Measurements from ENCODE around the gene NFKBIE. TPM values are rescaled to one million over a fixed set of nuclear protein-coding genes. Genes with fewer than 3 reads are reported as not detected.

NFKBIE gene
- total and polyA plus RNA-seq, 9 of the 15 experiments (the other 6 are each of a cell fraction or from before 2014, with no cell fraction given) = 2.1 to 16.4 (median 11.7) TPM

DNA sequence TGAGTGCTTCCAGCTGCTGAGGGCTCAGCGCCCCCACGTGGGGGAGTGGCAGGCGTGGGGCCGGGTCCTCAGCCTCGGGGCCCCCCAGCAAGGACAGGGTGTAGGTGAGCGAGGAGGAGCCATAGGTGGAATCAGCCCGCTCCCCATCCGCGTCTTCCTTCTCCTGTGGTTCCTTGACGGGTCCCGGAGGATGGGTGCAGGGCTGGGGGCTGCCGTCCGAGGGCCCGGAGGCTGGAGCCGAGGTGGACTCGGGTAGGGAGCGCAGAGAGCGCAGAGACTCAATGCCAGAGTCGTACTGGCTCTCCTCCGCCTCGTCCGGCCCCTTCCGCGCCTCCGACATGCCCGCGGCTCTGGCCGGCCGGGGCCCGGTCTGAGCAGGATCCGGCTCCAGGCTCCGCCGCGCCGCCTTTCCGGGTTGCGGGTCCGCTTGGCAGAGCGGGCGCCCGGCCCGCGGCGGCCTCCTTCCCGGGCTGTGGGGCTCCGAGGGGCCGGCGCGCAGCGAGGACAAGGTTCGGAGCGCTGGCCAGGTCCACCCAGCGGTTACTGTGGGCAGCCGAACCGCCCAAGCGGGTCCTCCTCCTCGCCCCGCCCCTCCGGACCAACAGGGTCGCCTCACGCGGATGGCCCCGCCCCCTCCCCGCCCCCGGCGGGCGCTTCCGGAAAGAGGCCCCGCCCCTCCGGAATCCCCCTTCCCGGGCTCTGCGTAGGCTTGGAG lies at the start of gene NFKBIE (continued):
- TF ChIP-seq, protein P1, sequence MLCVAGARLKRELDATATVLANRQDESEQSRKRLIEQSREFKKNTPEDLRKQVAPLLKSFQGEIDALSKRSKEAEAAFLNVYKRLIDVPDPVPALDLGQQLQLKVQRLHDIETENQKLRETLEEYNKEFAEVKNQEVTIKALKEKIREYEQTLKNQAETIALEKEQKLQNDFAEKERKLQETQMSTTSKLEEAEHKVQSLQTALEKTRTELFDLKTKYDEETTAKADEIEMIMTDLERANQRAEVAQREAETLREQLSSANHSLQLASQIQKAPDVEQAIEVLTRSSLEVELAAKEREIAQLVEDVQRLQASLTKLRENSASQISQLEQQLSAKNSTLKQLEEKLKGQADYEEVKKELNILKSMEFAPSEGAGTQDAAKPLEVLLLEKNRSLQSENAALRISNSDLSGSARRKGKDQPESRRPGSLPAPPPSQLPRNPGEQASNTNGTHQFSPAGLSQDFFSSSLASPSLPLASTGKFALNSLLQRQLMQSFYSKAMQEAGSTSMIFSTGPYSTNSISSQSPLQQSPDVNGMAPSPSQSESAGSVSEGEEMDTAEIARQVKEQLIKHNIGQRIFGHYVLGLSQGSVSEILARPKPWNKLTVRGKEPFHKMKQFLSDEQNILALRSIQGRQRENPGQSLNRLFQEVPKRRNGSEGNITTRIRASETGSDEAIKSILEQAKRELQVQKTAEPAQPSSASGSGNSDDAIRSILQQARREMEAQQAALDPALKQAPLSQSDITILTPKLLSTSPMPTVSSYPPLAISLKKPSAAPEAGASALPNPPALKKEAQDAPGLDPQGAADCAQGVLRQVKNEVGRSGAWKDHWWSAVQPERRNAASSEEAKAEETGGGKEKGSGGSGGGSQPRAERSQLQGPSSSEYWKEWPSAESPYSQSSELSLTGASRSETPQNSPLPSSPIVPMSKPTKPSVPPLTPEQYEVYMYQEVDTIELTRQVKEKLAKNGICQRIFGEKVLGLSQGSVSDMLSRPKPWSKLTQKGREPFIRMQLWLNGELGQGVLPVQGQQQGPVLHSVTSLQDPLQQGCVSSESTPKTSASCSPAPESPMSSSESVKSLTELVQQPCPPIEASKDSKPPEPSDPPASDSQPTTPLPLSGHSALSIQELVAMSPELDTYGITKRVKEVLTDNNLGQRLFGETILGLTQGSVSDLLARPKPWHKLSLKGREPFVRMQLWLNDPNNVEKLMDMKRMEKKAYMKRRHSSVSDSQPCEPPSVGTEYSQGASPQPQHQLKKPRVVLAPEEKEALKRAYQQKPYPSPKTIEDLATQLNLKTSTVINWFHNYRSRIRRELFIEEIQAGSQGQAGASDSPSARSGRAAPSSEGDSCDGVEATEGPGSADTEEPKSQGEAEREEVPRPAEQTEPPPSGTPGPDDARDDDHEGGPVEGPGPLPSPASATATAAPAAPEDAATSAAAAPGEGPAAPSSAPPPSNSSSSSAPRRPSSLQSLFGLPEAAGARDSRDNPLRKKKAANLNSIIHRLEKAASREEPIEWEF (CRISPR knock-in tag; IDR thresholded peaks at IDR 0.05) = no peak
- peak; percentile 87; the same call in 1 of the 2 replicates for TF ChIP-seq MXI1 (IDR thresholded peaks at IDR 0.05; ENCODE audit: low read depth, low read length)
- peak; percentile 62 for TF ChIP-seq ZFX (CRISPR knock-in tag; IDR thresholded peaks at IDR 0.05)
- TF ChIP-seq, protein P2, sequence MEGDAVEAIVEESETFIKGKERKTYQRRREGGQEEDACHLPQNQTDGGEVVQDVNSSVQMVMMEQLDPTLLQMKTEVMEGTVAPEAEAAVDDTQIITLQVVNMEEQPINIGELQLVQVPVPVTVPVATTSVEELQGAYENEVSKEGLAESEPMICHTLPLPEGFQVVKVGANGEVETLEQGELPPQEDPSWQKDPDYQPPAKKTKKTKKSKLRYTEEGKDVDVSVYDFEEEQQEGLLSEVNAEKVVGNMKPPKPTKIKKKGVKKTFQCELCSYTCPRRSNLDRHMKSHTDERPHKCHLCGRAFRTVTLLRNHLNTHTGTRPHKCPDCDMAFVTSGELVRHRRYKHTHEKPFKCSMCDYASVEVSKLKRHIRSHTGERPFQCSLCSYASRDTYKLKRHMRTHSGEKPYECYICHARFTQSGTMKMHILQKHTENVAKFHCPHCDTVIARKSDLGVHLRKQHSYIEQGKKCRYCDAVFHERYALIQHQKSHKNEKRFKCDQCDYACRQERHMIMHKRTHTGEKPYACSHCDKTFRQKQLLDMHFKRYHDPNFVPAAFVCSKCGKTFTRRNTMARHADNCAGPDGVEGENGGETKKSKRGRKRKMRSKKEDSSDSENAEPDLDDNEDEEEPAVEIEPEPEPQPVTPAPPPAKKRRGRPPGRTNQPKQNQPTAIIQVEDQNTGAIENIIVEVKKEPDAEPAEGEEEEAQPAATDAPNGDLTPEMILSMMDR (IDR thresholded peaks at IDR 0.05 in 2 of 3, conservative IDR thresholded peaks at IDR 0.05 in 1 of 3; ENCODE audit: insufficient read depth in 2 of 3, low read depth in 1 of 3, low read length in 3 of 3) = peak; percentile 62 to 74 (median 65)
- TF ChIP-seq ZNF197 (CRISPR knock-in tag; IDR thresholded peaks at IDR 0.05; ENCODE audit: low read depth) = no peak
- TF ChIP-seq, protein P3, sequence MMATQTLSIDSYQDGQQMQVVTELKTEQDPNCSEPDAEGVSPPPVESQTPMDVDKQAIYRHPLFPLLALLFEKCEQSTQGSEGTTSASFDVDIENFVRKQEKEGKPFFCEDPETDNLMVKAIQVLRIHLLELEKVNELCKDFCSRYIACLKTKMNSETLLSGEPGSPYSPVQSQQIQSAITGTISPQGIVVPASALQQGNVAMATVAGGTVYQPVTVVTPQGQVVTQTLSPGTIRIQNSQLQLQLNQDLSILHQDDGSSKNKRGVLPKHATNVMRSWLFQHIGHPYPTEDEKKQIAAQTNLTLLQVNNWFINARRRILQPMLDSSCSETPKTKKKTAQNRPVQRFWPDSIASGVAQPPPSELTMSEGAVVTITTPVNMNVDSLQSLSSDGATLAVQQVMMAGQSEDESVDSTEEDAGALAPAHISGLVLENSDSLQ (IDR thresholded peaks at IDR 0.05) = peak; percentile 6; the same call in 1 of the 2 replicates
- no peak for TF ChIP-seq MEF2D (tag; conservative IDR thresholded peaks at IDR 0.05; ENCODE audit: low read depth)
- 0 out of 2 replicates have a peak, but pooled peaks have one; percentile 35 for TF ChIP-seq RBM34 (IDR thresholded peaks at IDR 0.05; ENCODE audit: borderline replicate concordance, insufficient read depth, low read length)
- TF ChIP-seq TBP (optimal IDR thresholded peaks at IDR 0.05; ENCODE audit: low read depth, low read length) = peak; percentile 43
- no peak for TF ChIP-seq SAFB (IDR thresholded peaks at IDR 0.05; ENCODE audit: borderline replicate concordance, low read depth, low read length)
- TF ChIP-seq, protein P4, sequence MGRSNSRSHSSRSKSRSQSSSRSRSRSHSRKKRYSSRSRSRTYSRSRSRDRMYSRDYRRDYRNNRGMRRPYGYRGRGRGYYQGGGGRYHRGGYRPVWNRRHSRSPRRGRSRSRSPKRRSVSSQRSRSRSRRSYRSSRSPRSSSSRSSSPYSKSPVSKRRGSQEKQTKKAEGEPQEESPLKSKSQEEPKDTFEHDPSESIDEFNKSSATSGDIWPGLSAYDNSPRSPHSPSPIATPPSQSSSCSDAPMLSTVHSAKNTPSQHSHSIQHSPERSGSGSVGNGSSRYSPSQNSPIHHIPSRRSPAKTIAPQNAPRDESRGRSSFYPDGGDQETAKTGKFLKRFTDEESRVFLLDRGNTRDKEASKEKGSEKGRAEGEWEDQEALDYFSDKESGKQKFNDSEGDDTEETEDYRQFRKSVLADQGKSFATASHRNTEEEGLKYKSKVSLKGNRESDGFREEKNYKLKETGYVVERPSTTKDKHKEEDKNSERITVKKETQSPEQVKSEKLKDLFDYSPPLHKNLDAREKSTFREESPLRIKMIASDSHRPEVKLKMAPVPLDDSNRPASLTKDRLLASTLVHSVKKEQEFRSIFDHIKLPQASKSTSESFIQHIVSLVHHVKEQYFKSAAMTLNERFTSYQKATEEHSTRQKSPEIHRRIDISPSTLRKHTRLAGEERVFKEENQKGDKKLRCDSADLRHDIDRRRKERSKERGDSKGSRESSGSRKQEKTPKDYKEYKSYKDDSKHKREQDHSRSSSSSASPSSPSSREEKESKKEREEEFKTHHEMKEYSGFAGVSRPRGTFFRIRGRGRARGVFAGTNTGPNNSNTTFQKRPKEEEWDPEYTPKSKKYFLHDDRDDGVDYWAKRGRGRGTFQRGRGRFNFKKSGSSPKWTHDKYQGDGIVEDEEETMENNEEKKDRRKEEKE (IDR thresholded peaks at IDR 0.05; ENCODE audit: borderline replicate concordance in 1 of 2, control insufficient read depth in 1 of 2, low read depth in 2 of 2, low read length in 1 of 2) = no peak
- TF ChIP-seq PHF20 (IDR thresholded peaks at IDR 0.05; ENCODE audit: partially characterized antibody) = peak; percentile 44
- no peak for TF ChIP-seq BRCA1 (IDR thresholded peaks at IDR 0.05)
- no peak for TF ChIP-seq BRCA1 (CRISPR knock-in tag; IDR thresholded peaks at IDR 0.05)
- peak; percentile 23 to 75; a peak in 2 of 4 replicates for TF ChIP-seq RAD21 (CRISPR knock-in tag; conservative IDR thresholded peaks at IDR 0.05 in 1 of 2, IDR thresholded peaks at IDR 0.05 in 1 of 2)
